ENCODE results near the gene TMEM101. TPM values are rescaled to one million over a fixed set of nuclear protein-coding genes. Genes with fewer than 3 reads are reported as not detected.

TMEM101 gene
- total and polyA plus RNA-seq, 2 of the 13 experiments (the other 11 are each of a cell fraction or from before 2014, with no cell fraction given), result 72.0 to 100 TPM

GRCh38 chr17:44044071-44044470 lies 29.3 kb upstream of the TMEM101 start:
- TSS peak; percentile 30 for BruUV-seq (replicated peaks)
- DNase-seq (ENCODE audit: low spot score), result no peak
- ChIA-PET CTCF (ENCODE audit: low intra/inter-chr PET ratio, low total read pairs) (no interaction called here), POLR2A (interaction anchor here (1.2 to 2.6 kb wide), 2 partner anchors 22 to 30 kb away, joined by 3 to 8 read pairs; partner anchors contain the start of genes LSM12 and TMEM101)
- TF ChIP-seq NR2C2 (CRISPR knock-in tag; IDR thresholded peaks at IDR 0.05; ENCODE audit: borderline replicate concordance), result no peak
- TF ChIP-seq ZNF773 (CRISPR knock-in tag; IDR thresholded peaks at IDR 0.05; ENCODE audit: borderline replicate concordance), result no peak
- TF ChIP-seq, protein P1, sequence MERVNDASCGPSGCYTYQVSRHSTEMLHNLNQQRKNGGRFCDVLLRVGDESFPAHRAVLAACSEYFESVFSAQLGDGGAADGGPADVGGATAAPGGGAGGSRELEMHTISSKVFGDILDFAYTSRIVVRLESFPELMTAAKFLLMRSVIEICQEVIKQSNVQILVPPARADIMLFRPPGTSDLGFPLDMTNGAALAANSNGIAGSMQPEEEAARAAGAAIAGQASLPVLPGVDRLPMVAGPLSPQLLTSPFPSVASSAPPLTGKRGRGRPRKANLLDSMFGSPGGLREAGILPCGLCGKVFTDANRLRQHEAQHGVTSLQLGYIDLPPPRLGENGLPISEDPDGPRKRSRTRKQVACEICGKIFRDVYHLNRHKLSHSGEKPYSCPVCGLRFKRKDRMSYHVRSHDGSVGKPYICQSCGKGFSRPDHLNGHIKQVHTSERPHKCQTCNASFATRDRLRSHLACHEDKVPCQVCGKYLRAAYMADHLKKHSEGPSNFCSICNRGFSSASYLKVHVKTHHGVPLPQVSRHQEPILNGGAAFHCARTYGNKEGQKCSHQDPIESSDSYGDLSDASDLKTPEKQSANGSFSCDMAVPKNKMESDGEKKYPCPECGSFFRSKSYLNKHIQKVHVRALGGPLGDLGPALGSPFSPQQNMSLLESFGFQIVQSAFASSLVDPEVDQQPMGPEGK (CRISPR knock-in tag; IDR thresholded peaks at IDR 0.05), result no peak
- TF ChIP-seq, protein P2, sequence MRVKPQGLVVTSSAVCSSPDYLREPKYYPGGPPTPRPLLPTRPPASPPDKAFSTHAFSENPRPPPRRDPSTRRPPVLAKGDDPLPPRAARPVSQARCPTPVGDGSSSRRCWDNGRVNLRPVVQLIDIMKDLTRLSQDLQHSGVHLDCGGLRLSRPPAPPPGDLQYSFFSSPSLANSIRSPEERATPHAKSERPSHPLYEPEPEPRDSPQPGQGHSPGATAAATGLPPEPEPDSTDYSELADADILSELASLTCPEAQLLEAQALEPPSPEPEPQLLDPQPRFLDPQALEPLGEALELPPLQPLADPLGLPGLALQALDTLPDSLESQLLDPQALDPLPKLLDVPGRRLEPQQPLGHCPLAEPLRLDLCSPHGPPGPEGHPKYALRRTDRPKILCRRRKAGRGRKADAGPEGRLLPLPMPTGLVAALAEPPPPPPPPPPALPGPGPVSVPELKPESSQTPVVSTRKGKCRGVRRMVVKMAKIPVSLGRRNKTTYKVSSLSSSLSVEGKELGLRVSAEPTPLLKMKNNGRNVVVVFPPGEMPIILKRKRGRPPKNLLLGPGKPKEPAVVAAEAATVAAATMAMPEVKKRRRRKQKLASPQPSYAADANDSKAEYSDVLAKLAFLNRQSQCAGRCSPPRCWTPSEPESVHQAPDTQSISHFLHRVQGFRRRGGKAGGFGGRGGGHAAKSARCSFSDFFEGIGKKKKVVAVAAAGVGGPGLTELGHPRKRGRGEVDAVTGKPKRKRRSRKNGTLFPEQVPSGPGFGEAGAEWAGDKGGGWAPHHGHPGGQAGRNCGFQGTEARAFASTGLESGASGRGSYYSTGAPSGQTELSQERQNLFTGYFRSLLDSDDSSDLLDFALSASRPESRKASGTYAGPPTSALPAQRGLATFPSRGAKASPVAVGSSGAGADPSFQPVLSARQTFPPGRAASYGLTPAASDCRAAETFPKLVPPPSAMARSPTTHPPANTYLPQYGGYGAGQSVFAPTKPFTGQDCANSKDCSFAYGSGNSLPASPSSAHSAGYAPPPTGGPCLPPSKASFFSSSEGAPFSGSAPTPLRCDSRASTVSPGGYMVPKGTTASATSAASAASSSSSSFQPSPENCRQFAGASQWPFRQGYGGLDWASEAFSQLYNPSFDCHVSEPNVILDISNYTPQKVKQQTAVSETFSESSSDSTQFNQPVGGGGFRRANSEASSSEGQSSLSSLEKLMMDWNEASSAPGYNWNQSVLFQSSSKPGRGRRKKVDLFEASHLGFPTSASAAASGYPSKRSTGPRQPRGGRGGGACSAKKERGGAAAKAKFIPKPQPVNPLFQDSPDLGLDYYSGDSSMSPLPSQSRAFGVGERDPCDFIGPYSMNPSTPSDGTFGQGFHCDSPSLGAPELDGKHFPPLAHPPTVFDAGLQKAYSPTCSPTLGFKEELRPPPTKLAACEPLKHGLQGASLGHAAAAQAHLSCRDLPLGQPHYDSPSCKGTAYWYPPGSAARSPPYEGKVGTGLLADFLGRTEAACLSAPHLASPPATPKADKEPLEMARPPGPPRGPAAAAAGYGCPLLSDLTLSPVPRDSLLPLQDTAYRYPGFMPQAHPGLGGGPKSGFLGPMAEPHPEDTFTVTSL (CRISPR knock-in tag; IDR thresholded peaks at IDR 0.05; ENCODE audit: borderline replicate concordance), result no peak
- Histone ChIP-seq H4K20me1 (ENCODE audit: insufficient read depth, low read length) (peaks cover 25% of the 10 kb centered on the region), H2AFZ (ENCODE audit: low read length) (no peak overlapping the region), H3K4me2 (ENCODE audit: low read depth, low read length) (no peak overlapping the region), H3K4me1 (ENCODE audit: insufficient read depth, low read length) (peaks cover 11% of the 10 kb centered on the region), H3K9me3 (ENCODE audit: low read length) (no peaks in the 10 kb centered on the region), H3K9ac (ENCODE audit: insufficient read depth, low read depth, low read length) (no peak overlapping the region), H3K79me2 (ENCODE audit: insufficient read depth, low read length) (peaks cover 65% of the 10 kb centered on the region), H3K4me3 (replicated peaks in 1 of 3; ENCODE audit: insufficient read depth in 1 of 3, low read depth in 2 of 3, low read length in 3 of 3) (no peak overlapping the region), H3K36me3 (replicated peaks in 1 of 2; ENCODE audit: control insufficient read depth in 1 of 2, insufficient read depth in 2 of 2, low read length in 2 of 2) (peaks cover 18 to 56% of the 10 kb centered on the region in 2 experiments), H3K27ac (ENCODE audit: extremely low read length, insufficient read depth, low read length) (no peak overlapping the region), H3K27me3 (ENCODE audit: control insufficient read depth in 1 of 2, insufficient read depth in 2 of 2, low read length in 2 of 2) (no peaks in the 10 kb centered on the region)
- FAIRE-seq, result no peak
- ATAC-seq, result no peak
- in situ Hi-C loops (cut with HindIII; ENCODE audit: extremely low pct_ligation_motif_present, low pct_unique_long_range_greater_than_20kb), result loop anchor here (10.0 kb wide), 1 partner anchor 99 kb away; the partner anchor contains the start of gene PPY
- 91% methylated on average over 1 of the region's 1 CpG for WGBS (ENCODE audit: low lambda C conversion rate)
- intact Hi-C loops (cut with micrococcal nuclease; ENCODE audit: unreplicated experiment), result no loop called here

All from HepG2 (cell line).